Adrenal gland (tissue), 12 donors: ENCODE measurements around the gene PTPRD. TPM values are rescaled to one million over a fixed set of nuclear protein-coding genes. Genes with fewer than 3 reads are reported as not detected.

ENCODE experiments used
- DNase-seq, 7 donors: peaks; one replicate each; pipeline ENCODE4 v3.0.0-alpha.2; 2019 to 2020
- H3K27ac ChIP-seq, 5 donors: fragments of 200-600 bp; sonication (generic) in 4 of 5; 1 replicate in 3 of 5; 2 replicates in 2 of 5; pipeline versions ENCODE4 v1.5.1 to v1.8.0; 2016 to 2020; ENCODE audit warnings: mild to moderate bottlenecking in 1 of 5
- H3K27me3 ChIP-seq: fragments of 200-600 bp; 2 replicates; pipeline ENCODE4 v1.8.0; 2021
- H3K36me3 ChIP-seq, 2 donors: fragments of 200-600 bp; replicated peaks in 1 of 2; 1 replicate in 1 of 2; 2 replicates in 1 of 2; pipeline versions ENCODE4 v1.5.1 to v1.8.0; 2018 to 2022
- H3K4me1 ChIP-seq, 2 donors: fragments of 200-600 bp; replicated peaks in 1 of 2; 1 replicate in 1 of 2; 2 replicates in 1 of 2; pipeline versions ENCODE4 v1.5.1 to v1.8.0; 2018 to 2021
- H3K4me3 ChIP-seq, 4 donors: fragments of 200-600 bp; sonication (generic) in 3 of 4; one replicate each; pipeline ENCODE4 v1.5.1; 2016 to 2018
- H3K9me3 ChIP-seq, 3 donors: fragments of 200-600 bp; sonication (generic) in 1 of 3; replicated peaks in 1 of 3; 1 replicate in 2 of 3; 2 replicates in 1 of 3; pipeline versions ENCODE4 v1.5.1 to v1.8.0; 2016 to 2021
- POLR2A ChIP-seq, 2 donors: fragments of 450-650 bp; IDR thresholded peaks; one replicate each; pipeline ENCODE4 v1.6.1; 2017; ENCODE audit warnings: antibody characterized with exemption in 2 of 2, mild to moderate bottlenecking in 2 of 2, moderate library complexity in 1 of 2
- WGBS, 4 donors: extraction: QIAGEN DNeasy Blood & Tissue Kit in 2 of 4; methylation state at CpG; one replicate each; pipeline versions ENCODE4 v1.1.5 to v1.1.7; 2013 to 2017; 5-methylcytosine and 5-hydroxymethylcytosine counted together
- intact Hi-C, 2 donors: fragments of 100-400 bp; cut with DNase I; formaldehyde crosslinking; loops; one replicate each; pipeline versions ENCODE4 v1.14.1 to v1.15.0; 2022 to 2023
- polyA plus RNA-seq, 3 donors: library from polyadenylated mRNA; stranded (reverse); fragments of 200-250 nt in 2 of 3; fragments of 350-450 nt in 1 of 3; fragmentation: Illumina TruSeq in 1 of 3; extraction: RNeasy Lipid Tissue Mini Kit (QIAGEN cat#74804) in 1 of 3; gene quantifications; one replicate each; pipeline ENCODE4 v1.2.3, GENCODE V29; 2013 to 2014
- total RNA-seq, 9 donors: library from RNA; depleted of rRNA in 4 of 9; stranded (reverse); fragments of >200 nt in 4 of 9; fragments of 120-200 nt in 1 of 9; fragmentation: NEBNext Ultra II Directional in 1 of 9; extraction: Animal tissue kit (Norgen Biotek cat#: 25700) in 1 of 9; gene quantifications; one replicate each; pipeline versions ENCODE4 v1.1.0 to v1.2.4, GENCODE V29; 2013 to 2023
- TF ChIP-seq, protein P1 (sequence below), 6 experiments: fragments of 450-650 bp in 4 of 6; fragments of 200-600 bp in 2 of 6; sonication (generic) in 1 of 6; IDR thresholded peaks; 1 replicate in 5 of 6; 2 replicates in 1 of 6; pipeline versions ENCODE4 v1.5.1 to v1.8.0; 2016 to 2021; ENCODE audit warnings: antibody characterized with exemption in 6 of 6, mild to moderate bottlenecking in 2 of 6, moderate library complexity in 1 of 6
- donor health status: healthy with polysubstance abuse.
- donor health status: Bipolar disorder and iron deficiency.
- donor health status: DM: yes; HTN: yes; CAD: no.
- donor health status: DM: no; HTN: no; CAD: no.
- donor health status: DM: no; HTN: no; CAD: no.
- donor health status: DM: yes; HTN: yes; CAD: no.

PTPRD gene
- total and polyA plus RNA-seq, 12 donors, result 0.61 to 71.2 (median 4.5) TPM

DNA sequence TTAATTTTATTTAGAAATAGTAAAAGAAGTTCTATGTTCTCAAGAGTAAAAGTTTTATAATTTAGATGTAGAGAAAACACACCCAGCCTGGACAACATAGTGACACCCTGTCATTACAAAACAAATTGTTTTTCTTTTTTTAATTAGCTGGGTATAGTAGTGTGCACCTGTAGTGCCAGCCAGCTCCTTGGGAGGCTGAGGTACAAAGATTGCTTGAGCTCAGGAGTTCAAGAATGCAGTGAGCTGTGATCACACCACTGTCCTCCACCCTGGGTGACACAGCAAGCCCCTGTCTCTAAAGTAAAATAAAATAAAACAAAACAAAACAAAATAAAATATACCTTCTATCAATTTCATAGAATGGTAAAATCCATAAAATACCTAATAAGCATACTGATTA, 1795.5 kb downstream of the PTPRD start:
- Histone ChIP-seq H3K27ac (no peak overlapping the region), H3K27me3 (no peaks in the 10 kb centered on the region), H3K9me3 (no peaks in the 10 kb centered on the region), H3K4me1 (no peaks in the 10 kb centered on the region), H3K36me3 (no peaks in the 10 kb centered on the region), H3K4me3 (no peak overlapping the region)
- no peak for DNase-seq
- intact Hi-C loops, result no loop called here
- TF ChIP-seq, protein P1, sequence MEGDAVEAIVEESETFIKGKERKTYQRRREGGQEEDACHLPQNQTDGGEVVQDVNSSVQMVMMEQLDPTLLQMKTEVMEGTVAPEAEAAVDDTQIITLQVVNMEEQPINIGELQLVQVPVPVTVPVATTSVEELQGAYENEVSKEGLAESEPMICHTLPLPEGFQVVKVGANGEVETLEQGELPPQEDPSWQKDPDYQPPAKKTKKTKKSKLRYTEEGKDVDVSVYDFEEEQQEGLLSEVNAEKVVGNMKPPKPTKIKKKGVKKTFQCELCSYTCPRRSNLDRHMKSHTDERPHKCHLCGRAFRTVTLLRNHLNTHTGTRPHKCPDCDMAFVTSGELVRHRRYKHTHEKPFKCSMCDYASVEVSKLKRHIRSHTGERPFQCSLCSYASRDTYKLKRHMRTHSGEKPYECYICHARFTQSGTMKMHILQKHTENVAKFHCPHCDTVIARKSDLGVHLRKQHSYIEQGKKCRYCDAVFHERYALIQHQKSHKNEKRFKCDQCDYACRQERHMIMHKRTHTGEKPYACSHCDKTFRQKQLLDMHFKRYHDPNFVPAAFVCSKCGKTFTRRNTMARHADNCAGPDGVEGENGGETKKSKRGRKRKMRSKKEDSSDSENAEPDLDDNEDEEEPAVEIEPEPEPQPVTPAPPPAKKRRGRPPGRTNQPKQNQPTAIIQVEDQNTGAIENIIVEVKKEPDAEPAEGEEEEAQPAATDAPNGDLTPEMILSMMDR (IDR thresholded peaks at IDR 0.05), result no peak
- no peak for TF ChIP-seq POLR2A (IDR thresholded peaks at IDR 0.05)

DNA sequence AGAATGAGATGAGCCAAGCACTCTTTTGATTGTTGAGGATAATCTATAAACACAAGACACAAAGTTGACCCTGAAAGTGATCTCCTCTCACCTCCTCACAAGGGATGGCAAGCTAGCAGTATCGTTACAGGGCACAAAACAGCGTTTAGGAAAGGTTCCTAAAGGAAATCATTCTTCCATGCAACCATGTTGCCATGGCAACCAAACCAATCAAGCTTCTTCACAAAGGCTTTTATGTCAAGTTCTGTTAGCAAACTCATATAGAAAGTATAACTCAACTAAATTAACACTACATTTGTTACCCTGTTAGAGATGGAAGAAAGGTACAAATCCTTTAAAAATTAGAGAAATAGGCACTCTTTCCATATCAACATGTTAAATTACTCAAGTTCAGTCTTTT, 1796.4 kb downstream of the PTPRD start:
- Histone ChIP-seq H3K36me3 (no peaks in the 10 kb centered on the region), H3K27me3 (no peaks in the 10 kb centered on the region), H3K4me3 (no peak overlapping the region), H3K9me3 (no peaks in the 10 kb centered on the region), H3K4me1 (no peaks in the 10 kb centered on the region), H3K27ac (no peak overlapping the region)
- DNase-seq, result no peak
- intact Hi-C loops, result no loop called here
- TF ChIP-seq POLR2A (IDR thresholded peaks at IDR 0.05), result no peak
- TF ChIP-seq, protein P1 (IDR thresholded peaks at IDR 0.05), result no peak
- 37 to 48% (median 39%) methylated on average over 2 of the region's 2 CpGs for WGBS, 4 donors

DNA sequence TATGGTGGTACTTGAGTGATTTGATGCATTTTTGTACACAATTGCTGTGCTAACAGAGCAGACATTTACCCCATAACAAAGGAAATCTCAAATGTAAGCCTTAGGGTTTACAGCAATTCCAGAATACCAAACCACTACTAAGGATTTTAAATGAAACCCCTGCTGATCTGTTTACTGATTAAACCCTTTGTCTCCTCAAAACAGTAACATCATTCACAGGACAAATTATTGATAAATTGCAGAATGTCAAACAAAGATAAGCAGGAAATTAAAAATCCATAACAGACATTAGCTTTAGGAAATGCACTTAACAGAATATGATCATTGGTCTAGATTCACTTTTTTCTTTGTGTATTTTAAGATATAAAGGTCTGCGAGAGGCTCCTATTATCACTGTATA, 1796.9 kb downstream of the PTPRD start:
- Histone ChIP-seq H3K4me1 (no peaks in the 10 kb centered on the region), H3K4me3 (no peak overlapping the region), H3K27ac (no peak overlapping the region), H3K27me3 (no peaks in the 10 kb centered on the region), H3K36me3 (no peaks in the 10 kb centered on the region), H3K9me3 (no peaks in the 10 kb centered on the region)
- intact Hi-C loops, result no loop called here
- WGBS, 4 donors, result 59 to 80% (median 72%) methylated on average over 1 of the region's 1 CpG
- no peak for TF ChIP-seq POLR2A (IDR thresholded peaks at IDR 0.05)
- no peak for DNase-seq

DNA sequence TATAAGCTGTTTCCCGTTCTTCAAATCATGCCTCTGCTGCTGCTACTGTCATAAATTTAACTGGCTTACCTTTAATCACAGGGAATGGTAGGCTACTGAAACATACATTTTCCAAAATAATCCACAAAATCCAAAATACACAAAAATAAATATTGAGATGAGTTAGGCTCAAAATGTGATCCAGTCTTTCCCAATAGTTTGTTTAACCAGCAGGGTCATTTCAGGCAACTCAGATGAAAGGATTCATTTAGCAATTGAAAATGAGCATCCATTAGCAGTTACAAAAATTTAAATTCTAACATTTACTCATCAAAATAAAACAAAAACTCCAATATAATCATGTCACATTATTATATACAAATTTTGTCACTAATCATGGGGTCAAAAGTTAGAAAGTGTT, 1797.6 kb downstream of the PTPRD start:
- no peaks in the 10 kb centered on the region for H3K36me3 ChIP-seq
- H3K4me3 ChIP-seq, result no peak overlapping the region
- DNase-seq, result no peak
- H3K27ac ChIP-seq, result no peak overlapping the region
- no peak for TF ChIP-seq POLR2A (IDR thresholded peaks at IDR 0.05)
- TF ChIP-seq, protein P1 (IDR thresholded peaks at IDR 0.05), result no peak
- H3K9me3 ChIP-seq, result no peaks in the 10 kb centered on the region
- intact Hi-C loops, result no loop called here
- WGBS, 4 donors, result 83 to 93% (median 87%) methylated on average over 1 of the region's 1 CpG
- H3K27me3 ChIP-seq, result no peaks in the 10 kb centered on the region
- no peaks in the 10 kb centered on the region for H3K4me1 ChIP-seq

DNA sequence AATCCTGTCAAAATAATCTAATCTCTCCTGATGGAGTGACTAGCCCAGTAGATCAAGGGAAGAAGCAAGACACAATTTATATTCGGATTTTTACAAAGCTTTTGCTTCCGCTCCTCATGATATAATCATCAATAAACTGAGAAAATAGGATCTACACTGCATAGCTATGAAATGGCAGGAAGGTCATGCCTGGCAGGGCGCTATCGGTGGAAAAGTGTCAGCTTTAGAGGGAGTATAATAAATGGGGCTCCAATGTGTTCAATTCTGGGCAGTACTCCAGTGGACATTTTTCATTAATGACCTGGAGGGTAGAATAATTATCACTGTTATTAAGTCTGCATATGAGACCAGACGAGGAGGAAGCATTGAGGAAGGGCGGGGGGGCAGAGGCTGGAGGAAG, 1799.9 kb downstream of the PTPRD start:
- Histone ChIP-seq H3K4me1 (no peaks in the 10 kb centered on the region), H3K27me3 (no peaks in the 10 kb centered on the region), H3K36me3 (no peaks in the 10 kb centered on the region), H3K27ac (no peak overlapping the region), H3K4me3 (no peak overlapping the region), H3K9me3 (no peaks in the 10 kb centered on the region)
- intact Hi-C loops, result no loop called here
- no peak for DNase-seq
- no peak for TF ChIP-seq POLR2A (IDR thresholded peaks at IDR 0.05)
- TF ChIP-seq, protein P1 (IDR thresholded peaks at IDR 0.05), result no peak
- 62 to 67% (median 63%) methylated on average over 6 of the region's 6 CpGs for WGBS, 4 donors
